SK-N-MC (cell line): Measurements from ENCODE around the gene MMP21.

Experiments
- EZH2 ChIP-seq: fragments of 200-600 bp; sonication (generic); IDR thresholded peaks from one replicate; pipeline ENCODE4 v1.6.1; 2017; ENCODE audit warnings: antibody characterized with exemption
- POLR2AphosphoS5 ChIP-seq: IDR thresholded peaks from 2 replicates; pipeline ENCODE4 v1.6.1; 2012; ENCODE audit warnings: mild to moderate bottlenecking, low read depth, low read length, borderline replicate concordance

GRCh38 chr10:125799451-125800182 lies 24.0 kb upstream of the MMP21 start:
- TF ChIP-seq POLR2AphosphoS5 (no peak), EZH2 (no peak)
